GM19328 (cell line): ENCODE data around the gene TSEN54.

Experiments
- ATAC-seq: cut with Tn5 transposase; IDR thresholded peaks from one replicate; pipeline ENCODE4 v1.9.1; 2021; ENCODE audit warnings: mild to moderate bottlenecking, moderate library complexity; ENCODE audit not compliant: unreplicated experiment

TSEN54 gene

GRCh38 chr17:75561927-75562603 lies 45.7 kb downstream of the TSEN54 start:
- no peak for ATAC-seq

GRCh38 chr17:75563063-75563758 lies 46.9 kb downstream of the TSEN54 start:
- no peak for ATAC-seq

DNA sequence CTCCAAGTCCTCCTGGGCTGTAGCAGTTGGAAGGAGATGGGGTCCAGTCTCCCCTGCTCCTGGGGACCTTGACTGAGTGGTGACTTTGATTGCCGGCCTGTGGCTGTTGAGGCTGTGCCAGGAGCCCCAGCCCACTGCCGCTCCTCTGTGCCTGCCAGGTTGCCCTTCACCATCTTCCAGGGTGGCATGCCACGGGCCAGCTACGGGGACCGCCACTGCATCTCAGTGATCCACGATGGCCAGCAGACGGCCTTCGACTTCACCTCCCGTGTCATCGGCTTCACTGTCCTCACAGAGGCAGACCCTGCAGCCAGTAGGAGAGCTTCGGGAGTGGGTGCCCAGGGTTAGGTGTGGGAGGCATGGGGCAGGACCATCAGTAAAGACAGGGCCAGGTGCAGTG lies 47.9 kb downstream of the TSEN54 start:
- ATAC-seq = no peak

- ATAC-seq = no peak
Observed at GRCh38 chr17:75565066-75565465, 48.7 kb downstream of the TSEN54 start.

DNA sequence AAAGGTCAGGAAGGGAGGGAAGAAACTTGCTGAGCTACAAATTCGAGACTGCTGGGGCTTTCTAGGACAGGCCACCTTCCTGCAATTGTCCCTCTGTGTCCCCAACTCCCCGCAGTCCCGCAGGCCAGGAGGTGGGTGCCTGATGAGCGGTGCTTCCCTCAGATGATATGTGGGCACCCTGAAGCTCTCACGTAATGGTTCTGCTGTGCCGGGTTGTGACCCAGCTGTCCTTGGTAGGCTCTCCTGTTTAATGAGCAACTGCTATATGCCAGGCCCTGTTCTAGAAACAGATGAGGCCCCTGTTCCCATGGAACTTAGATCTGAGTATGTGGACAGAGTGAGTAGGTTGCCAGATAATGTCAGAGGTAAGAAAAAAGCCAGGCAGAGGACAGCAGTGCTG lies 49.3 kb downstream of the TSEN54 start:
- ATAC-seq = no peak

- ATAC-seq = no peak
Observed at GRCh38 chr17:75566416-75566815, 50.1 kb downstream of the TSEN54 start.

GRCh38 chr17:75566834-75567233 lies 50.5 kb downstream of the TSEN54 start:
- no peak for ATAC-seq

DNA sequence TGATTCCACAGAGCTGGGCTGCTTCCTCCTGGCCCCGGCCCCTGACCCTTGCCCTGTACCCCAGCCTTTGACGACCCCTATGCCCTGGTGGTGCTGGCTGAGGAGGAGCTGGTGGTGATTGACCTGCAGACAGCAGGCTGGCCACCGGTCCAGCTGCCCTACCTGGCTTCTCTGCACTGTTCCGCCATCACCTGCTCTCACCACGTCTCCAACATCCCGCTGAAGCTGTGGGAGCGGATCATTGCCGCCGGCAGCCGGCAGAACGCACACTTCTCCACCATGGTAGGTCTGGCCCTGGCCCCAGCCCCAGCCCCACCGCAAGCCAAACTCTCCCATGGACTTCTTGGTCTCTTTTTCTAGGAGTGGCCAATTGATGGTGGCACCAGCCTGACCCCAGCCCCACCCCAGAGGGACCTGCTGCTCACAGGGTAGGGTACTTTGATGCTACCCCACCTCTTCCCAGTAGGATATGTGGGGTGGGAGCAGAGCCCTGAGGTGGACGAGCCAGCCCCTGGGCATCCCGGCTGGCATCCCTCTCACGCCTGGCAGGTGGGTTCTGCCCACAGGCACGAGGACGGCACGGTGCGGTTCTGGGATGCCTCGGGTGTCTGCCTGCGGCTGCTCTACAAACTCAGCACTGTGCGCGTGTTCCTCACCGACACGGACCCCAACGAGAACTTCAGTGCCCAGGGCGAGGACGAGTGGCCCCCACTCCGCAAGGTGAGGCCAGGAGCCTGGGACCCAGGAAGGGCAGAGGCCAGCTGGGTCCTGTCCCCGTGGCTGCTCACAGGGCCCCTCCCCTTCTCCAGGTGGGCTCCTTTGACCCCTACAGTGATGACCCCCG lies 52.3 kb downstream of the TSEN54 start:
- no peak for ATAC-seq

- ATAC-seq = no peak
Observed at GRCh38 chr17:75570034-75570676, 53.8 kb downstream of the TSEN54 start.

DNA sequence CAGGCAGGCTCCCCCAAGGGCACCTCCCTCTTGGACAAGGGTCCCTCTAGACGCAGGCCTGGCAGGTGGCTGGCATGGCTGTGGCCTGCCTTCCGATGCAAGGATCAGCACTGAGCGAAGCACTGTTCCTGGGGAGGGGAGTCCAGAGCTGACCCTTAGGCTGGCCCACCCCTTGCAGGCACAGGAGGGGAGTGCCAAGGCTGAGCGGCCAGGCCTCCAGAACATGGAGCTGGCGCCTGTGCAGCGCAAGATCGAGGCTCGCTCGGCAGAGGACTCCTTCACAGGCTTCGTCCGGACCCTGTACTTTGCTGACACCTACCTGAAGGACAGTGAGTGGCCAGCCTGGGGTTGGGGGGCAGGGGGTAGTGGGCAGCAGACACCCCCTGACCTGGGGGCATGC lies 54.4 kb downstream of the TSEN54 start:
- no peak for ATAC-seq

DNA sequence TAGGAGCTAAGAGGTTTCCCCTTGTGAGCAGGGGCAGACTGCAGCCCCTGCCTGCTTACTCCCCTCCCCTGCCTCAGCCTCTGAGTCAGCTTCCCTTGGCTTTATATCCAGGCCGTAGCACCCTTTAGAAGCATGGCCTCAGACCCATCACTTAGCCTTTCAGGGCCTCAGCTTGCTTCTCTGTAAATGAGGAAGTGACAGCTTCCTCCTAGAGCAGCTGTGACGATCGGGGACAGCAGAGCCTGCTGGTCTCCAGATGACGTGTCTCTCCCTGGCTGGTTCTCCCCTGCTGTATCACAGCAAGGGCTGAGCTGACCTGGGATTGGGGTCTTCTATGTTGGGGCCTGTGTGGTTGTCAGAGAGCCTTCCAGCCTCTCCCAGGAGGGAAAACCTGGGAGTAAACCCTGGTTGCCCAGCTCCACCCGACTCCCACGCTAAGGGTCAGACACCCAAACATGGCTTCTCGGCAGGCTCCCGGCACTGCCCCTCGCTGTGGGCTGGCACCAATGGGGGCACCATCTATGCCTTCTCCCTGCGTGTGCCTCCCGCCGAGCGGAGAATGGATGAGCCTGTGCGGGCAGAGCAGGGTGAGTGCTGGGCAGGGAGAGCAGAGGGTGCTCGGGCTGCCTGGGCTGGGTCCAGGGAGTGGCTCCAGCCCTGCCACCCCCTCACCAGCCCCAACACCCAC lies 55.0 kb downstream of the TSEN54 start:
- ATAC-seq = no peak

GRCh38 chr17:75571885-75572215 lies 55.5 kb downstream of the TSEN54 start:
- no peak for ATAC-seq

GRCh38 chr17:75572713-75573539 lies 56.6 kb downstream of the TSEN54 start:
- ATAC-seq = no peak

- no peak for ATAC-seq
Observed at GRCh38 chr17:75573540-75573957, 57.2 kb downstream of the TSEN54 start.

DNA sequence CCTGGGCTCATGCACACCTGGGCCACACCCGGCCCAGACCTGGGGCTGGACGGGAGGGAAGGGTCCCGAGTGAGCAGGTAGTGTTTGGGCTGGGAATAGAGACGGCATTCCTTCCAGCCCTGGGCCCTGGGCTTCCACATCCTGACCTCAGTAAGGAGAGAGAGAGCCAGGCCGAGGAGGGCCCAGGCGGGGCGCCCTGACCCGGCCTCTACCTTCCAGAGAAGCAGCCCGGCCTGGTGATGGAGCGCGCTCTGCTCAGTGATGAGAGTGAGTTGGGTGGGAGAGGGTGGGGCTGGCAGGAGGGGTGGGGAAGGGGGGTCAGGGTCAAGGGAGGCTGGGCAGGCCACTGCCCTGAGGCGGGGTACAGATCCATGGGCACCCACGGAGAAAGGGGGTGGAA lies 57.7 kb downstream of the TSEN54 start:
- no peak for ATAC-seq
